Measurements from ENCODE around the gene STK11IP.

The STK11IP gene

DNA sequence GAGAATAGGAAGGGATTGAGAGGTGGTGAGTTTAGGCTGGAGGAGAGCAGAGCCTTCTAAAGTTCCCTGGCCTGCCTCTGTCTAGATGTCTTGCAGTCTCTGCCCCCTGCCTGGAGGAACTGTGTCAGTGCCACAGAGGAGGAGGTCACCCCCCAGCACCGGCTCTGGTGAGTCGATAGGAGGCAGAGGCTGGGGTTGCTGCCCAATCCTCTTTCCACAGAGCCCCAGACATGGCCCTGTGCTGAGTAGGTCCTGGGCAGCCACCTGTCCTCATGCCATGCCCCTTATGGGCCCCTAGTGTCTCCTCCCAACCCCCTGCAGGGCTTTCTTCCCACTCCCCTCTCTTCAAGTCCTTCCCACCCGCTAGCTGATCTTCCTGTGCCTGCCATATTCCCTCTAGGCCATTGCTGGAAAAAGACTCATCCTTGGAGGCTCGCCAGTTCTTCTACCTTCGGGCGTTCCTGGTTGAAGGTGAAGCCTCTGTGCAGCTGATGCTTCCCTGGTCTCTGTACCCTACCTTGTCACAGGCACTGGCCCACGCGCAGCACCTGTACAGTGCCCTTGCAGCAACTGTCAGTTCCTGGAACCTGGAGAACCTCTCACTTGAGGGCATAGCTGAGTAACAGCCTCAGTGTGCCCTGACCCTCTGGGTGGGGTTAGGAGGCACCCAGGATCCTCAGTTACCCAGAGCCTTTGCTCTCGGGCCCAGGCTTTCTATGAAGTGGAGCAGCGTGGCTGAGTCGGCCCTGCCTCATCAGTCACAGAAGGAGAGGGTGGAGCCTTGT lies 16.6 kb downstream of the STK11IP start:
- DNase-seq (ENCODE audit: low read depth), result no peak
- TF ChIP-seq, protein P1, sequence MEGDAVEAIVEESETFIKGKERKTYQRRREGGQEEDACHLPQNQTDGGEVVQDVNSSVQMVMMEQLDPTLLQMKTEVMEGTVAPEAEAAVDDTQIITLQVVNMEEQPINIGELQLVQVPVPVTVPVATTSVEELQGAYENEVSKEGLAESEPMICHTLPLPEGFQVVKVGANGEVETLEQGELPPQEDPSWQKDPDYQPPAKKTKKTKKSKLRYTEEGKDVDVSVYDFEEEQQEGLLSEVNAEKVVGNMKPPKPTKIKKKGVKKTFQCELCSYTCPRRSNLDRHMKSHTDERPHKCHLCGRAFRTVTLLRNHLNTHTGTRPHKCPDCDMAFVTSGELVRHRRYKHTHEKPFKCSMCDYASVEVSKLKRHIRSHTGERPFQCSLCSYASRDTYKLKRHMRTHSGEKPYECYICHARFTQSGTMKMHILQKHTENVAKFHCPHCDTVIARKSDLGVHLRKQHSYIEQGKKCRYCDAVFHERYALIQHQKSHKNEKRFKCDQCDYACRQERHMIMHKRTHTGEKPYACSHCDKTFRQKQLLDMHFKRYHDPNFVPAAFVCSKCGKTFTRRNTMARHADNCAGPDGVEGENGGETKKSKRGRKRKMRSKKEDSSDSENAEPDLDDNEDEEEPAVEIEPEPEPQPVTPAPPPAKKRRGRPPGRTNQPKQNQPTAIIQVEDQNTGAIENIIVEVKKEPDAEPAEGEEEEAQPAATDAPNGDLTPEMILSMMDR (conservative IDR thresholded peaks at IDR 0.05; ENCODE audit: low read length), result no peak
- no peak overlapping the region for H3K4me3 ChIP-seq (ENCODE audit: low read length)

DNA sequence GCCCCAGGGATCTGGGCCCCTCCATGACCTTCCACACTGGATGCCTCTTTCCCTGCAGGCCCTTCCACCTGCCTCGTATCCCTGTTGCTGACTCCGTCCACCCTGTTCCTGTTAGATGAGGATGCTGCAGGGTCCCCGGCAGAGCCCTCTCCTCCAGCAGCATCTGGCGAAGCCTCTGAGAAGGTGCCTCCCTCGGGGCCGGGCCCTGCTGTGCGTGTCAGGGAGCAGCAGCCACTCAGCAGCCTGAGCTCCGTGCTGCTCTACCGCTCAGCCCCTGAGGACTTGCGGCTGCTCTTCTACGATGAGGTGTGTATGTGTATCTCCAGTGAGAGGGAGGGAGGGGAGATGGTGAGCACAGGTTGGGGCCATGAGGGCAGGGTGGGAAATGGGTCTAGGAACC lies 17.4 kb downstream of the STK11IP start:
- no peak overlapping the region for H3K4me3 ChIP-seq (ENCODE audit: low read length)
- no peak for DNase-seq (ENCODE audit: low read depth)
- TF ChIP-seq, protein P1 (conservative IDR thresholded peaks at IDR 0.05; ENCODE audit: low read length), result no peak

DNA sequence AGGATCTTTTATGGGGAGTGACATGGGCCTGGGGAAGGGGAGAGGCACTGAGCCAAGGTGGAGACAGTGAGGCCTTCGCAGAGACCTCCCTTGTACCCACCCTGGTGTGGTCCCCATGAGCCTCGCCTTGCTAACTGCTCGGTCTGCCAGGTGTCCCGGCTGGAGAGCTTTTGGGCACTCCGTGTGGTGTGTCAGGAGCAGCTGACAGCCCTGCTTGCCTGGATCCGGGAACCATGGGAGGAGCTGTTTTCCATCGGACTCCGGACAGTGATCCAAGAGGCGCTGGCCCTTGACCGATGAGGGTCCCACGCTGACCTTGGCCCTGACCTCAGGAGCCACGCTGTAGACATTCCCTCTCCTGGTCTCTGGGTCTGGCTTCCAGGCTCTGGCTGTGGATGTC lies 18.2 kb downstream of the STK11IP start:
- no peak overlapping the region for H3K4me3 ChIP-seq (ENCODE audit: low read length)
- DNase-seq (ENCODE audit: low read depth), result no peak
- TF ChIP-seq, protein P1 (conservative IDR thresholded peaks at IDR 0.05; ENCODE audit: low read length), result no peak

DNA sequence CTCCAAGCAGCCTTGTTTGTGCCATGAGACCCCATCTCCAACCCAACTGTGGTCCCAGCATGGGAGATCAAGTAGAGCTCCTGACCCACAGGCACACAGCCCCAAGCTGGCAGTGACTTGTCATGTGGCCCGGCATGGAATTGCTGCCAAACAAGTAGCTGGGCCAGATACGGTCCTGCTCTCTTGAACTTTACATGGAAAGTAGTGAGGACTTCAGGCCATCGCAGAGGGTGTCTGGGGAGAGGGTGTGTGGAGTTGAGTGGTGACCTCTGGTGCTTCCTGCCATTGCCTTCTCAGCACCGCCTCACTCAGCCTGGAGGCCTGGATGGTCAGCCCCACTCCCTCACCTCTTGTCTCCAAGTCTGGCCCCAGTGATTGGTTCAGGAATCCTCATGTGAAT lies 18.9 kb downstream of the STK11IP start:
- DNase-seq (ENCODE audit: low read depth), result no peak
- TF ChIP-seq, protein P1 (conservative IDR thresholded peaks at IDR 0.05; ENCODE audit: low read length), result no peak
- no peak overlapping the region for H3K4me3 ChIP-seq (ENCODE audit: low read length)

DNA sequence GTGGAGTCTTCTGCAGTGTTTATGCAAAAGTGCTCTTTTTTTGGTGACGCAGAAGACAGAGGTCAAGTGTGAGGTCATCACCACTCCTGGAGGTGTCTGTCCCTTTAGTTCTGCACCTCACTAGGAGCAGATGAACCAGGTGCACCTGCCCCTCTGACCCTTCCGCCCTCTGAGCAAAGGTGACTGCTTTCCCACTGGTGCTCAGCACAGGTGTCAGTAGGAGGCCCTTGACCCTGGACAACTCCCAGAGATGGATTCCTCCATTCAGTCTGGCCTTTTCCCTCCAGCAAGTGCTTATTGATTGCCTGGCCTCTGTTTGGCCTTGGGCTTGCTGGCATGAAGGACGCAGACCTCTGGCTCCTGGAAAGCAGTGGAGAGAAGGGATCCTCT lies 21.1 kb downstream of the STK11IP start:
- no peak for DNase-seq (ENCODE audit: low read depth)
- H3K4me3 ChIP-seq (ENCODE audit: low read length), result no peak overlapping the region
- TF ChIP-seq, protein P1 (conservative IDR thresholded peaks at IDR 0.05; ENCODE audit: low read length), result no peak

DNA sequence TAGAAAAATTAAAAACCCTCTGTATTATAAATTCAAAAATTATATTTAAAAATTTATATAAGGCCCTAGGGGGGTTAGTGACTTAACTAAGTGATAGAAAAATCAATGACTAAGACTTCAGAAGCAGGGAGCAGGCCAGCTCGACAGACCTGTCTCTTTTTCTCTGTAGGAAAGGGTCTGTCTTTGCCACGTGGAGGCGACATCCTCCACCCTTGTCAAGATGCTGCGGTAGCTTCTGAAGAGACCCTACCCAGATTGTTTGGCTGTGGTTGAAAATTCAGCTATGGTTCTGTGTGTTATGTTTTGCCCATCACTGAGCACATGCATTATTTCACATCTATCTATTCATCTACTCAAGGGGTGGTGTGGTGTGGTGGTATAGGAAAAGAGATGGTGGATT lies 21.6 kb downstream of the STK11IP start:
- no peak for DNase-seq (ENCODE audit: low read depth)
- H3K4me3 ChIP-seq (ENCODE audit: low read length), result no peak overlapping the region
- TF ChIP-seq, protein P1 (conservative IDR thresholded peaks at IDR 0.05; ENCODE audit: low read length), result no peak

DNA sequence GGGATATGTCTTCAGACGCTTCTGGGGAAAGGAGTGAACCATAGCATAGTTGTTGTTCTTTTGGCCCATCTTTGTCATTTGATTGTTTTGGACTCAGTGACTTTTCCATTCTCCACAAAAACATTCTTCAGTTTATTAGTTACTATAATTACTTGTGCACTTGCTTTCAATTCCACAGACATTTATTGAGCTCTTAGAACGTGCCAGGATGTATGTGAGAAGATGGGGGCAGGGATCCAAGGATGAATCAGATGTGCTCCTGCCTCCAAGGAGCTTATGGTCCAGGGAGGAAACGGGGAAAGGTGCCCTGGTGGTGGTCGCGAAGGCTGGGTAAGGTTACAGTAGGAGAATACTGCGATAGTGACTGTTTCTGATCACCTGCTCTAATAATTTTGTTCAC lies 22.9 kb downstream of the STK11IP start:
- peak; percentile 11 for DNase-seq (ENCODE audit: low read depth)
- no peak overlapping the region for H3K4me3 ChIP-seq (ENCODE audit: low read length)
- TF ChIP-seq, protein P1 (conservative IDR thresholded peaks at IDR 0.05; ENCODE audit: low read length), result no peak
